NCI-H2227 (cell line): ENCODE data around the gene CGB3.

Source experiments
- DNase-seq: peaks from one replicate; lab custom pipeline; 2025; ENCODE audit not compliant: unreplicated experiment; lab: John Stamatoyannopoulos, UW

CGB3 gene

DNA sequence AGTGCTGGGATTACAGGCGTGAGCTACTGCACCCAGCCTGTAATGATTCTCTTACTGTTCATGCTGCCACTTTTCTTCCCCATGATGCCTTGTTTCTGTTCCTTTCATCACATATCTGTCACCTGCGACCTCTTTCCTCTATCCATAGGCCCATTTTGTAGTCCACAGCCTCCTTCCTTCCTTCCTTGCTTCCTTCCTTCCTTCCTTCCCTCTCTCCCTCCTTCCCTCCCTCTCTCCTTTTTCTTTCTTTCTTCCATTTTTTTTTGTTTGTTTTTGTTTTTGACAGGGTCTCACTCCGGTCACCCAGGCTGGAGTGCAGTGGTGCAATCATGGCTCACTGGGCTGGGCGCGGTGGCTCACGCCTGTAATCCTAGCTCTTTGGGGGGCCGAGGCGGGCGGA is 35.3 kb downstream of the CGB3 start:
- no peak for DNase-seq

- DNase-seq = no peak
Measured at GRCh38 chr19:48988286-48988685, 35.8 kb downstream of the CGB3 start.

DNA sequence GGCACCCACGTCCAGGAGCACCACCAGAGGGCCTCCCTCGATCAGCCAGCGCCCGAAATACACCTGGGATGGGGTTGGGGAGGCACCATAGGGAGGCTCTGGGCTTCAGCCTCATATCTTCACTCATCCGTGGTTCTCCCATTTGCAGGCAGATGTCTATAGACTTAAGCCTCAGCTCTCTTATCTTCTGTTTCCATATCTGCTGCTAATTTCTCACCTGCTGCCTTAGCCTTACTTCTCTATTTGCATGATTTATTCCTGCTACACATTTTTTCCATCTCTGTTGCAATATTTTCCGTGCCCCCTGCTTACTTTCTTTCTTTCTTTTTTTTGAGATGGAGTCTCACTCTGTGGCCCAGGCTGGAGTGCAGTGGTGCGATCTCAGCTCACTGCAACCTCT is 36.8 kb downstream of the CGB3 start:
- no peak for DNase-seq

DNA sequence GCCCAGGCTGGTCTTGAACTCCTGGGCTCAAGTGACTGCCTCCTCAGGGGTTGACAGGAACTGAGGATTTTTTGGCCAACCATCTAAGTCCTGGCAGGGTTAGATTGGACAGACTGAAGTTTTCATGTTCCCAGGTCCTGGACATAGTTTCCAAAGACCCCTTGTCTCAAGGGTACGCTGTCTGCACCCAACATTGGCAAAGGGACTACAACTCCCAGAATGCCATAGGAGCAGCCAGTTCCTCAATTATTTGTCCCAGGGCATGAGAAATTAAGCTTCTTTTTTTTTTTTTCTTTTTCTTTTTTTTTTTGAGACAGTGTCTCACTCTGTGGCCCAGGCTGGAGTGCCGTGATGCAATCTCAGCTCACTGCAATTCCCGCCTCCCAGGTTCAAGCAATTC is 37.9 kb downstream of the CGB3 start:
- no peak for DNase-seq

DNA sequence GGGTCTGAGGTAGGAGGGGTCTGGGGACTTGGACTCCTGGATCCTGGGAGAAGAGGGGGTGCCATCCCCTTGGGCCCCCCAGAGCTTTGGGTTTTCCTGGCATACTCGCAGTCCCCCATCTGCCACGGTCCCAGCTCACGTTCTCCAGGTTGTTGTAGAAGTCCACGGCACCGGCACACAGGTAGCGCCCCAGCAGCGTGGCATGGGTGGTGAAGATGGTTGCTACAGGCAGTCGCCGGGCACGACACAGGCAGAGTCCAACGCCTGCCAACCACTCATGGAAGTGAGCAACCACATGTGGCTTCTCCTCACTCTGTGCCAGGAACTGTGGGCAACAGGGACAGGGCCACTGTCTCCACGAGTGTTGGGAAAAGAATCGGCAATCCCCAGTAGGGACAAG is 38.4 kb downstream of the CGB3 start:
- no peak for DNase-seq

DNA sequence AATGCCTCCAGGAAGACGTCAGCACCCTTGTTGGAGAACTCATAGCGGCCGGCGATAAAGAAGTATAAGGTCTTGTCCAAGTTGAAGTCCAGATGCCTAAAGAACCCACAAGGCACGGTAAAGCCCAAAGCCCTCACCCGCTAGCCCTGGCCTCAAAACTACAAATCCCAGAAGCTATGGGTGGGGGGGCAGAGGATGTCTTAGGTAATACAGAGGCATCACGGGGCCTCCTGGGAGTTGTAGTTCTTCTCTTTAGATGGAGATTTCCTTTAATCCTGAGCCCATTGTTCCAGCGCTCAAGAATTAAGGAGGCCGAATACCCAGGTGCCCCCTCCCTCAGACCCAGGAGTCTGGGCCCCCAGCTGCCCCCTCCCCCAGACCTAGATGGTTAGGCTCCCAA is 41.9 kb downstream of the CGB3 start:
- DNase-seq = no peak

- no peak for DNase-seq
Measured at GRCh38 chr19:48977061-48977460, 47.1 kb downstream of the CGB3 start.

DNA sequence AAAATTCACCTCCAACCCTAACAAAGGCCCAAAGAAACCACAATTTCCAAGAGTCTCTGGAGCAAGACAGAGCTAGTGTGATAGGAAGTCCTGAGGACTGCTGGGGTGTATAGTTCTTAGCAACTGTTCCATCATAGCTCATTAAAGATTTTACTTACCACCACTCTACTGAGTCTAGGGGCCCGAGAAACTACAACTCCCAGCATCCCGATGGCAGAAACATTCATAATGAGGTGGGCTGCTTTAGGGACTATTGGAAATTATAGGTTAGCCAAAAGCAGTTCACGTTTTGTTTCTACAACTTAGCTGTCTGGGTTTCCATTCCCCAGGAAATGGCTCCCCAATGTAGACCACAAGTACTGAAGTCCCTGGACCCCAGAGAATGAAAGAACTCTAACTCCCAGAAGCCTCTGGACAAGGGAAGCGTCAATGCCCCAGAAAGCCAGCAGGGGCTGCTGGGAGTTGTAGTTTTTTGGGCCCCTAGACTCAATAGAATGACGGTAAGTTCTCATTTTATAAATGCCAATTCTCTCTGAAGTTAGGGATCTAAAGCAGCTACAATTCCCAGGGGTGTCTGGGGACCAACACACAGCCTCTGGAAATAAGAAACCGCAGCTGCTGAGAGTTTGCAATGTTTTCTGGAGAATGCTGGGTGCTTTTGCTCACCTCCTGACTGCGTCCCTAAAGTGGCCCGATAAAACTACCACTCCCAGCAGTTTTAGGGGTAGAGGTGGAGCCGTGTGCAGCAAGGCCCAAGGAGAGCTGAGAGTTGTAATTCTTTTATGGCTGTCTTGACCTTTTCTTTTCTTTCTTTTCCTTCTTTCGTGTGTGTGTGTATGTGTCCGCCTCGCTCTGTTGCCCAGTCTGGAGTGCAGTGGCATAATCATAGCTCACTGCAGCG is 47.9 kb downstream of the CGB3 start:
- peak; percentile 49 for DNase-seq
